Esophagus muscularis mucosa (tissue), 3 donors: ENCODE data around the gene ARID1B.

Experiments used
- POLR2A ChIP-seq: fragments of 450-650 bp; IDR thresholded peaks from one replicate; pipeline ENCODE4 v1.6.1; 2017; ENCODE audit warnings: antibody characterized with exemption, moderate library complexity, mild to moderate bottlenecking, low read depth
- POLR2AphosphoS5 ChIP-seq, 2 donors: sonication (generic); formaldehyde crosslinking; IDR thresholded peaks; one replicate each; pipeline ENCODE4 v1.6.1; 2017; ENCODE audit warnings: antibody characterized with exemption in 2 of 2
- TF ChIP-seq, protein P1 (sequence below), 3 experiments: fragments of 200-600 bp in 2 of 3; fragments of 450-650 bp in 1 of 3; sonication (generic) in 2 of 3; IDR thresholded peaks; one replicate each; pipeline ENCODE4 v1.5.1; 2017 to 2019; ENCODE audit warnings: antibody characterized with exemption in 3 of 3, mild to moderate bottlenecking in 2 of 3, moderate library complexity in 1 of 3

DNA sequence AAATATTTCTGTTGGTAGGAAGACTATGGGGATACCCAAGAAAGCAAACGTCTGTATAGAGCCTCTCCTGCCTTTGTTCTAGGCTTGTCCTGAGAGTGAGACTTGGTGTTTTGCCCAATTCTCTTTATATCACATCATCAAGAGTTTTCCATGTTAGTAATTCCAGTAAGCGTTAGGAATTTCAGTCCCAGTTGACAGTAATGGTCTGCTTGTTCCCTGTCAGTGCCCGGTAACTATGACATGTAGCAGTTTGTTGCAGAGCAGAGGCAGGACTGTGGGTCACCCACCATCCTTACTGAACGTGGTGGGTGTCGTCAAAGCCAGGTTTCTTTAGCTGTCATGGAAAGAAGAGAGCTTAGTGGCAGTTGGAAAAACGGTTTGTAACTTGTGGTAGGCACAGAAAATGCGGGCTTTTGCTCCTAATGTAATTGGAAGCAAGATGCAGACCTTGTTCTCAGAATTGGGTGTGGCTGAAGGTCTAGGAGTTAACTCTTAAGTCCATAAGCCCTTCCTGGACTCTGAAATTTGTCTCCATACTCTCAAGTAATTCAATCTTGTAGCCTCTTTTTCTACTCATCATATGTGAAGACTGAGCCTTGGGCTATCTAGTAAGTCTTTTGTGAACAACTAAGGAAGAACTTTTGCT is 357.3 kb downstream of the ARID1B start:
- TF ChIP-seq, protein P1, sequence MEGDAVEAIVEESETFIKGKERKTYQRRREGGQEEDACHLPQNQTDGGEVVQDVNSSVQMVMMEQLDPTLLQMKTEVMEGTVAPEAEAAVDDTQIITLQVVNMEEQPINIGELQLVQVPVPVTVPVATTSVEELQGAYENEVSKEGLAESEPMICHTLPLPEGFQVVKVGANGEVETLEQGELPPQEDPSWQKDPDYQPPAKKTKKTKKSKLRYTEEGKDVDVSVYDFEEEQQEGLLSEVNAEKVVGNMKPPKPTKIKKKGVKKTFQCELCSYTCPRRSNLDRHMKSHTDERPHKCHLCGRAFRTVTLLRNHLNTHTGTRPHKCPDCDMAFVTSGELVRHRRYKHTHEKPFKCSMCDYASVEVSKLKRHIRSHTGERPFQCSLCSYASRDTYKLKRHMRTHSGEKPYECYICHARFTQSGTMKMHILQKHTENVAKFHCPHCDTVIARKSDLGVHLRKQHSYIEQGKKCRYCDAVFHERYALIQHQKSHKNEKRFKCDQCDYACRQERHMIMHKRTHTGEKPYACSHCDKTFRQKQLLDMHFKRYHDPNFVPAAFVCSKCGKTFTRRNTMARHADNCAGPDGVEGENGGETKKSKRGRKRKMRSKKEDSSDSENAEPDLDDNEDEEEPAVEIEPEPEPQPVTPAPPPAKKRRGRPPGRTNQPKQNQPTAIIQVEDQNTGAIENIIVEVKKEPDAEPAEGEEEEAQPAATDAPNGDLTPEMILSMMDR (IDR thresholded peaks at IDR 0.05): no peak
- TF ChIP-seq POLR2AphosphoS5 (IDR thresholded peaks at IDR 0.05) (no peak), POLR2A (no peak)
